PC-3 (cell line): ENCODE data around the gene UVSSA. TPM values are rescaled to one million over a fixed set of nuclear protein-coding genes. Genes with fewer than 3 reads are reported as not detected.

Source experiments
- ATAC-seq: fragments of 200-7000 bp; cut with Tn5 transposase; 2 replicates; pipeline ENCODE4 v1.9.1; 2020; ENCODE audit warnings: mild to moderate bottlenecking, moderate library complexity
- BruUV-seq: library from RNA; stranded (reverse); fragments of 400-500 nt; replicated peaks from 2 replicates; lab custom pipeline; 2021; lab: Mats Ljungman, UMichigan
- CTCF ChIA-PET: fragments of 300-600 bp; sonication (Branson Sonifier 250); formaldehyde crosslinking; loops from one replicate; lab custom pipeline; 2022; ENCODE audit warnings: antibody characterized with exemption; lab: Charles Lee
- POLR2A ChIA-PET: fragments of 300-600 bp; sonication (Branson Sonifier 250); formaldehyde crosslinking; loops from one replicate; lab custom pipeline; 2022; ENCODE audit warnings: antibody characterized with exemption; ENCODE audit not compliant: unreplicated experiment; lab: Charles Lee
- DNase-seq: peaks from one replicate; pipeline ENCODE4 v3.0.0-alpha.2; 2015
- H2AFZ ChIP-seq: fragments of 300-600 bp; sonication (generic); 2 replicates; pipeline ENCODE4 v1.6.0; 2016; ENCODE audit warnings: antibody characterized with exemption, low read length
- H3F3A ChIP-seq: fragments of 300-600 bp; sonication (generic); one replicate; pipeline ENCODE4 v1.6.0; 2017; ENCODE audit warnings: antibody characterized with exemption, low read length, control low read depth, mild to moderate bottlenecking; ENCODE audit not compliant: unreplicated experiment
- H3K27ac ChIP-seq: fragments of 300-600 bp; sonication (generic); 2 replicates; pipeline ENCODE4 v1.5.1; 2016; ENCODE audit warnings: mild to moderate bottlenecking, low read length
- H3K27me3 ChIP-seq: fragments of 300-600 bp; sonication (generic); 2 replicates; pipeline ENCODE4 v1.6.1; 2016; ENCODE audit warnings: low read length, mixed read lengths
- H3K36me3 ChIP-seq: fragments of 300-600 bp; sonication (generic); 2 replicates; pipeline ENCODE4 v1.6.1; 2016; ENCODE audit warnings: low read depth, mixed run types, low read length, mixed read lengths
- H3K4me1 ChIP-seq: fragments of 300-600 bp; sonication (generic); 2 replicates; pipeline ENCODE4 v1.5.1; 2016; ENCODE audit warnings: low read length; ENCODE audit not compliant: insufficient read depth
- H3K4me2 ChIP-seq: fragments of 300-600 bp; sonication (generic); 2 replicates; pipeline ENCODE4 v1.6.0; 2016; ENCODE audit warnings: low read length
- H3K4me3 ChIP-seq: fragments of 300-600 bp; sonication (generic); 2 replicates; pipeline ENCODE4 v1.5.1; 2016; ENCODE audit warnings: mild to moderate bottlenecking, low read length, mixed read lengths
- H3K79me2 ChIP-seq: fragments of 300-600 bp; sonication (generic); 2 replicates; pipeline ENCODE4 v1.6.1; 2017; ENCODE audit warnings: low read length, mixed read lengths
- H3K9ac ChIP-seq: fragments of 300-600 bp; sonication (generic); 2 replicates; pipeline ENCODE4 v1.6.0; 2016; ENCODE audit warnings: mild to moderate bottlenecking, low read length
- H3K9me2 ChIP-seq: fragments of 300-600 bp; sonication (generic); replicated peaks from 2 replicates; pipeline ENCODE4 v1.6.1; 2016; ENCODE audit warnings: mixed run types, low read length, mixed read lengths
- H3K9me3 ChIP-seq: fragments of 300-600 bp; sonication (generic); 2 replicates; pipeline ENCODE4 v1.6.1; 2016; ENCODE audit warnings: low read length, mixed read lengths
- H4K20me1 ChIP-seq: fragments of 300-600 bp; sonication (generic); 2 replicates; pipeline ENCODE4 v1.6.1; 2016; ENCODE audit warnings: low read length, mixed read lengths
- EZH2 ChIP-seq: fragments of 300-600 bp; sonication (generic); IDR thresholded peaks from one replicate; pipeline ENCODE4 v1.6.1; 2017; ENCODE audit warnings: antibody characterized with exemption, mild to moderate bottlenecking, low read length; ENCODE audit not compliant: unreplicated experiment
- EZH2phosphoT487 ChIP-seq: fragments of 300-600 bp; sonication (generic); IDR thresholded peaks from 2 replicates; pipeline ENCODE4 v1.6.1; 2018; ENCODE audit warnings: mild to moderate bottlenecking, antibody characterized with exemption, low read length, borderline replicate concordance
- intact Hi-C: fragments of 100-400 bp; cut with micrococcal nuclease; formaldehyde crosslinking; loops from 2 replicates; pipeline ENCODE4 v1.9.0; 2023
- total RNA-seq: library from RNA; depleted of rRNA; stranded (reverse); fragments of >200 nt; gene quantifications from 2 replicates; pipeline ENCODE4 v1.2.3, GENCODE V29; 2014
- TF ChIP-seq, protein P1 (sequence below): fragments of 300-600 bp; sonication (generic); conservative IDR thresholded peaks from 2 replicates; pipeline ENCODE4 v1.5.1; 2017; ENCODE audit warnings: antibody characterized with exemption, low read depth, mild to moderate bottlenecking, low read length

Gene UVSSA
- total RNA-seq, 1 experiment from 2014 or later: 6.2 TPM

DNA sequence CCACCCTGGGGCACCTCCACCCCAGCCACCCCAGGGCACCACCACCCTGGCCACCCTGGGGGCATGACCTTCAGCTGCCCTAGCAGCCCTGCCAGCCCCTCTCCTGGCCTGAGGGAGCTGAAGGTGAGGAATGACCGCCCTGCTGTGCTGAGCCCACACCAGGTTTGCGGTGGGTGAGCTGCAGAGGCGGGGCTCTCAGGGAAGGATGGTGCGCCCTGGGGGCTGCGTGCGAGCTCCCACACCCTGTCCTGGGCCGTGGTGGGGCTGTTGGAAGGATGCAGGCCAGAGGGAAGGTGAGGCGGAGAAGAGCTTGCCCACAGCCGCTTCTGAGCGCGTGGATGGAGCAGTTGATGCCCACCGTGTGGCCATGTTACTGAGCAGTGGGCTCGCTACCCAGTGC is 17.7 kb downstream of the UVSSA start:
- Histone ChIP-seq H3K27me3 (no peaks in the 10 kb centered on the region), H3K9me3 (no peaks in the 10 kb centered on the region), H3K9ac (no peak overlapping the region), H3K4me2 (no peak overlapping the region), H3K36me3 (no peaks in the 10 kb centered on the region), H3F3A (no peaks in the 10 kb centered on the region), H2AFZ (no peak overlapping the region), H4K20me1 (no peaks in the 10 kb centered on the region), H3K79me2 (no peaks in the 10 kb centered on the region), H3K27ac (no peak overlapping the region), H3K9me2 (no peaks in the 10 kb centered on the region), H3K4me1 (no peaks in the 10 kb centered on the region), H3K4me3 (no peak overlapping the region)
- ChIA-PET CTCF (no interaction called here), POLR2A (no interaction called here)
- no peak for ATAC-seq
- TF ChIP-seq EZH2phosphoT487 (no peak), EZH2 (no peak)
- TF ChIP-seq, protein P1, sequence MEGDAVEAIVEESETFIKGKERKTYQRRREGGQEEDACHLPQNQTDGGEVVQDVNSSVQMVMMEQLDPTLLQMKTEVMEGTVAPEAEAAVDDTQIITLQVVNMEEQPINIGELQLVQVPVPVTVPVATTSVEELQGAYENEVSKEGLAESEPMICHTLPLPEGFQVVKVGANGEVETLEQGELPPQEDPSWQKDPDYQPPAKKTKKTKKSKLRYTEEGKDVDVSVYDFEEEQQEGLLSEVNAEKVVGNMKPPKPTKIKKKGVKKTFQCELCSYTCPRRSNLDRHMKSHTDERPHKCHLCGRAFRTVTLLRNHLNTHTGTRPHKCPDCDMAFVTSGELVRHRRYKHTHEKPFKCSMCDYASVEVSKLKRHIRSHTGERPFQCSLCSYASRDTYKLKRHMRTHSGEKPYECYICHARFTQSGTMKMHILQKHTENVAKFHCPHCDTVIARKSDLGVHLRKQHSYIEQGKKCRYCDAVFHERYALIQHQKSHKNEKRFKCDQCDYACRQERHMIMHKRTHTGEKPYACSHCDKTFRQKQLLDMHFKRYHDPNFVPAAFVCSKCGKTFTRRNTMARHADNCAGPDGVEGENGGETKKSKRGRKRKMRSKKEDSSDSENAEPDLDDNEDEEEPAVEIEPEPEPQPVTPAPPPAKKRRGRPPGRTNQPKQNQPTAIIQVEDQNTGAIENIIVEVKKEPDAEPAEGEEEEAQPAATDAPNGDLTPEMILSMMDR: no peak
- no TSS peak for BruUV-seq
- intact Hi-C loops: no loop called here
- no peak for DNase-seq

DNA sequence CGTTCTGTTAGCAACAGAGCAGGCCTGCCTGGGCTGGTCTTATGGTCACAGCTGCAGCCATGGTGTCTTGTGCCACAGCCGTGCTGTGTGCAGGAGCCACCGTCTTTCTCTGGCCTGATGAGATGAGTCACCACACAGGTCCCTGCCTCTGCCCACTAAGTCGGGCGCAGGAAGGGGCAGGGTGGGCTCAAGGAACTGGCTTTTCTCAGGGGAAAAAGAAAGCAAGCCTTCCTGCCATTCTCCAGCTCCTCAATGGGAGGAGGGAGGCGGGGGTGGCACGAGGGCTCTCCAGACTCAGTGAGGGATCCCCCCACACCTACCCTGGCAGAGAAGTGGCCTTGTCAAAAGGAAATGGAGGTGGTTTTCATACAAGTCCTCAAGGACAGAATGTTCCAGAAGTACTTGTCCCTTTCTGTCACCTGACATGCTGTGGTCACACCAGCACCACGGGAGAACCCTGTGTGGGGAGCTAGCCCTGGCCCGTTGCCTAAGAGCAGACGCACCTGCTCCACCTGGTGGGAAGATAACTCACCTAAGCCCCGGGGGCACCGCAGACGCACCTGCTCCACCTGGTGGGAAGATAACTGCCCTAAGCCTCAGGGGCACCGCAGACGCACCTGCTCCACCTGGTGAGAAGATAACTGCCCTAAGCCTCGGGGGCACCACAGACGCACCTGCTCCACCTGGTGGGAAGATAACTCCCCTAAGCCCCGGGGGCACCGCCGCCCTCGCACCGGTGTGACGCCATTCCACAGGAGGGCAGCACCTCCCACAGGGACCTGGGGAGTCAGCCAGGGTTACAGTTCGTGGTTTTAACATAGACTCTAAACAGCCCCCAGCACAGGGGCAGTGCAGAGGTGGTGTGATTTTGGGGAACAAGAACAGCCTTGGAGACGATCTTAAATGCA is 18.5 kb downstream of the UVSSA start:
- no peak for DNase-seq
- Histone ChIP-seq H3K27me3 (no peaks in the 10 kb centered on the region), H3K79me2 (no peaks in the 10 kb centered on the region), H3K9ac (no peak overlapping the region), H4K20me1 (no peaks in the 10 kb centered on the region), H3K9me2 (no peaks in the 10 kb centered on the region), H3K27ac (no peak overlapping the region), H3K4me3 (no peak overlapping the region), H3F3A (no peaks in the 10 kb centered on the region), H3K9me3 (no peaks in the 10 kb centered on the region), H3K4me1 (no peaks in the 10 kb centered on the region), H3K36me3 (no peaks in the 10 kb centered on the region), H2AFZ (no peak overlapping the region), H3K4me2 (no peak overlapping the region)
- TF ChIP-seq EZH2 (no peak), EZH2phosphoT487 (no peak)
- TF ChIP-seq, protein P1: no peak; the same call in none of the 2 replicates
- ATAC-seq: no peak
- intact Hi-C loops: no loop called here
- BruUV-seq: no TSS peak
- ChIA-PET CTCF (no interaction called here), POLR2A (no interaction called here)
